ENCODE data around the gene MRC2. TPM values are rescaled to one million over a fixed set of nuclear protein-coding genes. Genes with fewer than 3 reads are reported as not detected.

Gene MRC2
- total and polyA plus RNA-seq, 9 of the 15 experiments (the other 6 are each of a cell fraction or from before 2014, with no cell fraction given), result 0.28 to 11.5 (median 6.6) TPM

DNA sequence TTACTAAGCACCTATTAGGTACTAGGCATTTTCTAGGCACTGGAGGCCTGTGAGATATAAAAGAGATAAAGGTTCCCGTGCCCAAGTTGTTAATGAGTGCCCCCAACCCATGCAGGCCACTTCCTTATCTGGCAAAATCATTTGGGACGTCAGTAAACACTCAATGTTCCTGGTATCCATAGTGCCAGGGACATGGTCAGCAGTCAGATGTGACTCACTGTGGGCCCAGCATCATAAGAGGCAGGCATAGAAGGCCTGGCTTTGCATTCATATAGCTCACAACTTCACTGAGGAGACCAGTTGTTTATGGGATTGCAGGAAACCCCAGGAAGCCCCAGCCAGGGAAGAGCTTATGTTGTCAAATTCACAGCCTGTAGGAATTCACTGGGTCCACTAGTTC is 81.1 kb downstream of the MRC2 start (continued):
- TF ChIP-seq, protein P1, sequence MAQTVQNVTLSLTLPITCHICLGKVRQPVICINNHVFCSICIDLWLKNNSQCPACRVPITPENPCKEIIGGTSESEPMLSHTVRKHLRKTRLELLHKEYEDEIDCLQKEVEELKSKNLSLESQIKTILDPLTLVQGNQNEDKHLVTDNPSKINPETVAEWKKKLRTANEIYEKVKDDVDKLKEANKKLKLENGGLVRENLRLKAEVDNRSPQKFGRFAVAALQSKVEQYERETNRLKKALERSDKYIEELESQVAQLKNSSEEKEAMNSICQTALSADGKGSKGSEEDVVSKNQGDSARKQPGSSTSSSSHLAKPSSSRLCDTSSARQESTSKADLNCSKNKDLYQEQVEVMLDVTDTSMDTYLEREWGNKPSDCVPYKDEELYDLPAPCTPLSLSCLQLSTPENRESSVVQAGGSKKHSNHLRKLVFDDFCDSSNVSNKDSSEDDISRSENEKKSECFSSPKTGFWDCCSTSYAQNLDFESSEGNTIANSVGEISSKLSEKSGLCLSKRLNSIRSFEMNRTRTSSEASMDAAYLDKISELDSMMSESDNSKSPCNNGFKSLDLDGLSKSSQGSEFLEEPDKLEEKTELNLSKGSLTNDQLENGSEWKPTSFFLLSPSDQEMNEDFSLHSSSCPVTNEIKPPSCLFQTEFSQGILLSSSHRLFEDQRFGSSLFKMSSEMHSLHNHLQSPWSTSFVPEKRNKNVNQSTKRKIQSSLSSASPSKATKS (CRISPR knock-in tag; IDR thresholded peaks at IDR 0.05), result no peak
- TF ChIP-seq ZNF695 (CRISPR knock-in tag; IDR thresholded peaks at IDR 0.05) (no peak), ZNF280A (IDR thresholded peaks at IDR 0.05; ENCODE audit: low read depth, partially characterized antibody) (peak; percentile 55), NEUROD1 (IDR thresholded peaks at IDR 0.05; ENCODE audit: borderline replicate concordance, low read depth, low read length, partially characterized antibody) (no peak), TRIM28 (IDR thresholded peaks at IDR 0.05) (peak; percentile 88), TRIM24 (IDR thresholded peaks at IDR 0.05) (peak in 1 of 2 experiments; percentile 40; a peak in 1 of 4 replicates), CBX5 (IDR thresholded peaks at IDR 0.05; ENCODE audit: borderline replicate concordance, low read depth) (peak; percentile 90)
- TF ChIP-seq, protein P2, sequence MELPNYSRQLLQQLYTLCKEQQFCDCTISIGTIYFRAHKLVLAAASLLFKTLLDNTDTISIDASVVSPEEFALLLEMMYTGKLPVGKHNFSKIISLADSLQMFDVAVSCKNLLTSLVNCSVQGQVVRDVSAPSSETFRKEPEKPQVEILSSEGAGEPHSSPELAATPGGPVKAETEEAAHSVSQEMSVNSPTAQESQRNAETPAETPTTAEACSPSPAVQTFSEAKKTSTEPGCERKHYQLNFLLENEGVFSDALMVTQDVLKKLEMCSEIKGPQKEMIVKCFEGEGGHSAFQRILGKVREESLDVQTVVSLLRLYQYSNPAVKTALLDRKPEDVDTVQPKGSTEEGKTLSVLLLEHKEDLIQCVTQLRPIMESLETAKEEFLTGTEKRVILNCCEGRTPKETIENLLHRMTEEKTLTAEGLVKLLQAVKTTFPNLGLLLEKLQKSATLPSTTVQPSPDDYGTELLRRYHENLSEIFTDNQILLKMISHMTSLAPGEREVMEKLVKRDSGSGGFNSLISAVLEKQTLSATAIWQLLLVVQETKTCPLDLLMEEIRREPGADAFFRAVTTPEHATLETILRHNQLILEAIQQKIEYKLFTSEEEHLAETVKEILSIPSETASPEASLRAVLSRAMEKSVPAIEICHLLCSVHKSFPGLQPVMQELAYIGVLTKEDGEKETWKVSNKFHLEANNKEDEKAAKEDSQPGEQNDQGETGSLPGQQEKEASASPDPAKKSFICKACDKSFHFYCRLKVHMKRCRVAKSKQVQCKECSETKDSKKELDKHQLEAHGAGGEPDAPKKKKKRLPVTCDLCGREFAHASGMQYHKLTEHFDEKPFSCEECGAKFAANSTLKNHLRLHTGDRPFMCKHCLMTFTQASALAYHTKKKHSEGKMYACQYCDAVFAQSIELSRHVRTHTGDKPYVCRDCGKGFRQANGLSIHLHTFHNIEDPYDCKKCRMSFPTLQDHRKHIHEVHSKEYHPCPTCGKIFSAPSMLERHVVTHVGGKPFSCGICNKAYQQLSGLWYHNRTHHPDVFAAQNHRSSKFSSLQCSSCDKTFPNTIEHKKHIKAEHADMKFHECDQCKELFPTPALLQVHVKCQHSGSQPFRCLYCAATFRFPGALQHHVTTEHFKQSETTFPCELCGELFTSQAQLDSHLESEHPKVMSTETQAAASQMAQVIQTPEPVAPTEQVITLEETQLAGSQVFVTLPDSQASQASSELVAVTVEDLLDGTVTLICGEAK (IDR thresholded peaks at IDR 0.05), result no peak
- TF ChIP-seq, protein P2 (CRISPR knock-in tag; IDR thresholded peaks at IDR 0.05), result no peak
- TF ChIP-seq, protein P3, sequence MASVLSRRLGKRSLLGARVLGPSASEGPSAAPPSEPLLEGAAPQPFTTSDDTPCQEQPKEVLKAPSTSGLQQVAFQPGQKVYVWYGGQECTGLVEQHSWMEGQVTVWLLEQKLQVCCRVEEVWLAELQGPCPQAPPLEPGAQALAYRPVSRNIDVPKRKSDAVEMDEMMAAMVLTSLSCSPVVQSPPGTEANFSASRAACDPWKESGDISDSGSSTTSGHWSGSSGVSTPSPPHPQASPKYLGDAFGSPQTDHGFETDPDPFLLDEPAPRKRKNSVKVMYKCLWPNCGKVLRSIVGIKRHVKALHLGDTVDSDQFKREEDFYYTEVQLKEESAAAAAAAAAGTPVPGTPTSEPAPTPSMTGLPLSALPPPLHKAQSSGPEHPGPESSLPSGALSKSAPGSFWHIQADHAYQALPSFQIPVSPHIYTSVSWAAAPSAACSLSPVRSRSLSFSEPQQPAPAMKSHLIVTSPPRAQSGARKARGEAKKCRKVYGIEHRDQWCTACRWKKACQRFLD (CRISPR knock-in tag; IDR thresholded peaks at IDR 0.05), result no peak

Measured in K562 (cell line).